ENCODE data around the gene RNF144B.
"Not testable (repeated sequence)": the region's sequence is repeated elsewhere in the genome, so short reads cannot be mapped to it uniquely, and the experiment has no call there.

RNF144B gene

GRCh38 chr6:18380158-18380836, 6.9 kb upstream of the RNF144B start:
- DNase-seq = no peak

- DNase-seq = no peak
These were observed 6.3 kb upstream of the RNF144B start for GRCh38 chr6:18380851-18381250.

GRCh38 chr6:18383441-18383840, 3.7 kb upstream of the RNF144B start:
- no peak for DNase-seq

GRCh38 chr6:18384621-18385020, 2.5 kb upstream of the RNF144B start:
- DNase-seq = no peak

GRCh38 chr6:18386298-18386976, 713 bp upstream of the RNF144B start:
- DNase-seq = no peak

- DNase-seq = no peak
These were observed 1.1 kb downstream of the RNF144B start for GRCh38 chr6:18388271-18388670.

GRCh38 chr6:18388942-18389341, 1.8 kb downstream of the RNF144B start:
- DNase-seq = no peak

- DNase-seq = no peak
These were observed 2.3 kb downstream of the RNF144B start for GRCh38 chr6:18389479-18389878.

GRCh38 chr6:18390476-18390875, 3.3 kb downstream of the RNF144B start:
- no peak for DNase-seq

- DNase-seq = no peak
These were observed 3.9 kb downstream of the RNF144B start for GRCh38 chr6:18391023-18391422.

GRCh38 chr6:18392346-18392877, 5.3 kb downstream of the RNF144B start:
- DNase-seq = no peak

GRCh38 chr6:18393698-18394097, 6.5 kb downstream of the RNF144B start:
- DNase-seq = no peak

- DNase-seq = no peak
These were observed 8.2 kb downstream of the RNF144B start for GRCh38 chr6:18395177-18395855.

GRCh38 chr6:18395856-18396197, 8.7 kb downstream of the RNF144B start:
- no peak for DNase-seq

GRCh38 chr6:18397701-18398100, 10.6 kb downstream of the RNF144B start:
- no peak for DNase-seq

GRCh38 chr6:18398225-18398624, 11.1 kb downstream of the RNF144B start:
- DNase-seq = not testable (repeated sequence)

GRCh38 chr6:18400831-18401446, 13.8 kb downstream of the RNF144B start:
- DNase-seq = peak; percentile 34

- not testable (repeated sequence) for DNase-seq
These were observed 17.8 kb downstream of the RNF144B start for GRCh38 chr6:18404965-18405364.

- no peak for DNase-seq
These were observed 18.5 kb downstream of the RNF144B start for GRCh38 chr6:18405477-18406293.

- DNase-seq = no peak
These were observed 20.0 kb downstream of the RNF144B start for GRCh38 chr6:18406955-18407749.

GRCh38 chr6:18409602-18410001, 22.5 kb downstream of the RNF144B start:
- DNase-seq = not testable (repeated sequence)

- DNase-seq = no peak
These were observed 23.3 kb downstream of the RNF144B start for GRCh38 chr6:18410412-18410811.

Measured in activated CD4-positive, alpha-beta T cell treated with anti-CD3 and anti-CD28 coated beads, Interleukin-10, Interleukin-2, amounts not matched to agents 100 ng/mL and 50 ng/mL, durations not matched to agents 16 hours and 8 hours (primary cell).